ENCODE data around the gene DNER. TPM values are rescaled to one million over a fixed set of nuclear protein-coding genes. Genes with fewer than 3 reads are reported as not detected.

Gene DNER
- total and polyA plus RNA-seq, 2 experiments from 2014 or later: 4.7 to 8.8 TPM

DNA sequence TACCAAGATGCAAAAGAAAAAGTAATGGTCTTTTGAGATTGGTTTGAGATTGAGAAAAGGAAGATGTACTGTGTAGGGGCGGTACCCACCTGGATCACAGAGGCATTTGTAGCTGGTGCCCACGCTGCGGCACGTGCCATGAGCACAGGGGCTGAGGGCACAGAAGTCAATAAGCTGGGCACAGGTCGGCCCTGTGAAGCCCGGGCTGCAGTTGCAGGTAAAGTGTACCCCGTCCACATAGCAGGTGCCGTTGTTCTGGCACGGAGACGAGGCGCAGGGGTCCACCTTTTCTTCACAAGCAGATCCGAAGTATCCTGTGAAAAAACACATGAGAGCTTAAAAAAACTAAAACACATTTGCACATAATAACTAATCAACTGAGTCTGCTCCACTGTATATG lies 267.1 kb downstream of the DNER start (continued):
- TF ChIP-seq, protein P1, sequence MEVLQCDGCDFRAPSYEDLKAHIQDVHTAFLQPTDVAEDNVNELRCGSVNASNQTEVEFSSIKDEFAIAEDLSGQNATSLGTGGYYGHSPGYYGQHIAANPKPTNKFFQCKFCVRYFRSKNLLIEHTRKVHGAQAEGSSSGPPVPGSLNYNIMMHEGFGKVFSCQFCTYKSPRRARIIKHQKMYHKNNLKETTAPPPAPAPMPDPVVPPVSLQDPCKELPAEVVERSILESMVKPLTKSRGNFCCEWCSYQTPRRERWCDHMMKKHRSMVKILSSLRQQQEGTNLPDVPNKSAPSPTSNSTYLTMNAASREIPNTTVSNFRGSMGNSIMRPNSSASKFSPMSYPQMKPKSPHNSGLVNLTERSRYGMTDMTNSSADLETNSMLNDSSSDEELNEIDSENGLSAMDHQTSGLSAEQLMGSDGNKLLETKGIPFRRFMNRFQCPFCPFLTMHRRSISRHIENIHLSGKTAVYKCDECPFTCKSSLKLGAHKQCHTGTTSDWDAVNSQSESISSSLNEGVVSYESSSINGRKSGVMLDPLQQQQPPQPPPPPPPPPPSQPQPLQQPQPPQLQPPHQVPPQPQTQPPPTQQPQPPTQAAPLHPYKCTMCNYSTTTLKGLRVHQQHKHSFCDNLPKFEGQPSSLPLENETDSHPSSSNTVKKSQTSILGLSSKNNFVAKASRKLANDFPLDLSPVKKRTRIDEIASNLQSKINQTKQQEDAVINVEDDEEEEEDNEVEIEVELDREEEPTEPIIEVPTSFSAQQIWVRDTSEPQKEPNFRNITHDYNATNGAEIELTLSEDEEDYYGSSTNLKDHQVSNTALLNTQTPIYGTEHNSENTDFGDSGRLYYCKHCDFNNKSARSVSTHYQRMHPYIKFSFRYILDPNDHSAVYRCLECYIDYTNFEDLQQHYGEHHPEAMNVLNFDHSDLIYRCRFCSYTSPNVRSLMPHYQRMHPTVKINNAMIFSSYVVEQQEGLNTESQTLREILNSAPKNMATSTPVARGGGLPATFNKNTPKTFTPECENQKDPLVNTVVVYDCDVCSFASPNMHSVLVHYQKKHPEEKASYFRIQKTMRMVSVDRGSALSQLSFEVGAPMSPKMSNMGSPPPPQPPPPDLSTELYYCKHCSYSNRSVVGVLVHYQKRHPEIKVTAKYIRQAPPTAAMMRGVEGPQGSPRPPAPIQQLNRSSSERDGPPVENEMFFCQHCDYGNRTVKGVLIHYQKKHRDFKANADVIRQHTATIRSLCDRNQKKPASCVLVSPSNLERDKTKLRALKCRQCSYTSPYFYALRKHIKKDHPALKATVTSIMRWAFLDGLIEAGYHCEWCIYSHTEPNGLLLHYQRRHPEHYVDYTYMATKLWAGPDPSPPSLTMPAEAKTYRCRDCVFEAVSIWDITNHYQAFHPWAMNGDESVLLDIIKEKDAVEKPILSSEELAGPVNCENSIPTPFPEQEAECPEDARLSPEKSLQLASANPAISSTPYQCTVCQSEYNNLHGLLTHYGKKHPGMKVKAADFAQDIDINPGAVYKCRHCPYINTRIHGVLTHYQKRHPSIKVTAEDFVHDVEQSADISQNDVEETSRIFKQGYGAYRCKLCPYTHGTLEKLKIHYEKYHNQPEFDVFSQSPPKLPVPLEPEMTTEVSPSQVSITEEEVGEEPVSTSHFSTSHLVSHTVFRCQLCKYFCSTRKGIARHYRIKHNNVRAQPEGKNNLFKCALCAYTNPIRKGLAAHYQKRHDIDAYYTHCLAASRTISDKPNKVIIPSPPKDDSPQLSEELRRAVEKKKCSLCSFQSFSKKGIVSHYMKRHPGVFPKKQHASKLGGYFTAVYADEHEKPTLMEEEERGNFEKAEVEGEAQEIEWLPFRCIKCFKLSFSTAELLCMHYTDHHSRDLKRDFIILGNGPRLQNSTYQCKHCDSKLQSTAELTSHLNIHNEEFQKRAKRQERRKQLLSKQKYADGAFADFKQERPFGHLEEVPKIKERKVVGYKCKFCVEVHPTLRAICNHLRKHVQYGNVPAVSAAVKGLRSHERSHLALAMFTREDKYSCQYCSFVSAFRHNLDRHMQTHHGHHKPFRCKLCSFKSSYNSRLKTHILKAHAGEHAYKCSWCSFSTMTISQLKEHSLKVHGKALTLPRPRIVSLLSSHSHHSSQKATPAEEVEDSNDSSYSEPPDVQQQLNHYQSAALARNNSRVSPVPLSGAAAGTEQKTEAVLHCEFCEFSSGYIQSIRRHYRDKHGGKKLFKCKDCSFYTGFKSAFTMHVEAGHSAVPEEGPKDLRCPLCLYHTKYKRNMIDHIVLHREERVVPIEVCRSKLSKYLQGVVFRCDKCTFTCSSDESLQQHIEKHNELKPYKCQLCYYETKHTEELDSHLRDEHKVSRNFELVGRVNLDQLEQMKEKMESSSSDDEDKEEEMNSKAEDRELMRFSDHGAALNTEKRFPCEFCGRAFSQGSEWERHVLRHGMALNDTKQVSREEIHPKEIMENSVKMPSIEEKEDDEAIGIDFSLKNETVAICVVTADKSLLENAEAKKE (CRISPR knock-in tag; IDR thresholded peaks at IDR 0.05): no peak
- TF ChIP-seq ZNF114 (CRISPR knock-in tag; IDR thresholded peaks at IDR 0.05) (no peak), JUNB (IDR thresholded peaks at IDR 0.05; ENCODE audit: unreplicated experiment) (no peak), EZH2 (IDR thresholded peaks at IDR 0.05; ENCODE audit: low read depth, unreplicated experiment) (no peak), STAT1 (IDR thresholded peaks at IDR 0.05; ENCODE audit: unreplicated experiment) (no peak), NANOG (IDR thresholded peaks at IDR 0.05; ENCODE audit: borderline replicate concordance) (no peak), ZNF331 (CRISPR knock-in tag; IDR thresholded peaks at IDR 0.05; ENCODE audit: low read depth) (no peak), EZH2phosphoT487 (IDR thresholded peaks at IDR 0.05; ENCODE audit: unreplicated experiment) (no peak)
- TF ChIP-seq, protein P2, sequence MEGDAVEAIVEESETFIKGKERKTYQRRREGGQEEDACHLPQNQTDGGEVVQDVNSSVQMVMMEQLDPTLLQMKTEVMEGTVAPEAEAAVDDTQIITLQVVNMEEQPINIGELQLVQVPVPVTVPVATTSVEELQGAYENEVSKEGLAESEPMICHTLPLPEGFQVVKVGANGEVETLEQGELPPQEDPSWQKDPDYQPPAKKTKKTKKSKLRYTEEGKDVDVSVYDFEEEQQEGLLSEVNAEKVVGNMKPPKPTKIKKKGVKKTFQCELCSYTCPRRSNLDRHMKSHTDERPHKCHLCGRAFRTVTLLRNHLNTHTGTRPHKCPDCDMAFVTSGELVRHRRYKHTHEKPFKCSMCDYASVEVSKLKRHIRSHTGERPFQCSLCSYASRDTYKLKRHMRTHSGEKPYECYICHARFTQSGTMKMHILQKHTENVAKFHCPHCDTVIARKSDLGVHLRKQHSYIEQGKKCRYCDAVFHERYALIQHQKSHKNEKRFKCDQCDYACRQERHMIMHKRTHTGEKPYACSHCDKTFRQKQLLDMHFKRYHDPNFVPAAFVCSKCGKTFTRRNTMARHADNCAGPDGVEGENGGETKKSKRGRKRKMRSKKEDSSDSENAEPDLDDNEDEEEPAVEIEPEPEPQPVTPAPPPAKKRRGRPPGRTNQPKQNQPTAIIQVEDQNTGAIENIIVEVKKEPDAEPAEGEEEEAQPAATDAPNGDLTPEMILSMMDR (conservative IDR thresholded peaks at IDR 0.05; ENCODE audit: low read depth in 2 of 2): no peak

DNA sequence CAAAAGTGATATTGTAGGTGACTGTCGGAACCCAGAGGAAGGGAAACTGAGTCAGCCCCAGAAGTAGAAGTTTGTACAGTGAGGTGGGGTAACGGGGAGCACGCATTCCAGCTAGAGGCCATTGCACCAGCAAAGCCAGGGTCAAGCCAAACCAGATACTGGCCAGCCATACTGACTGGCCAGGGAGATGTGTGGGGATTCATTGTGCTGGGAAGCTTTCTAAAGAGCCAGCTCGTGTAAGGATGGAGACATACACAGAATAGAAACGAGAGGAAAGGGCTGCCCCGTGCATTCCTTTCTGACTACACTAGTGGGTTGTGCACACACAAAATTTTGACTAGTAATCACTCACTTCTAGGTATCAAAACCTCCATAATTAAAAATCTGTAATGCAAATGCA lies 268.0 kb downstream of the DNER start:
- Histone ChIP-seq H3K79me2 (replicated peaks; ENCODE audit: insufficient read depth) (no peaks in the 10 kb centered on the region), H3K4me3 (no peak overlapping the region), H3K4me1 (ENCODE audit: insufficient read depth) (no peaks in the 10 kb centered on the region), H3K36me3 (ENCODE audit: insufficient read depth) (no peaks in the 10 kb centered on the region), H4K20me1 (replicated peaks; ENCODE audit: insufficient read depth) (no peaks in the 10 kb centered on the region), H3K9me2 (ENCODE audit: insufficient read depth) (no peaks in the 10 kb centered on the region), H2AFZ (no peak overlapping the region), H3K4me2 (no peak overlapping the region), H3K27ac (ENCODE audit: low read depth) (no peak overlapping the region), H3F3A (replicated peaks; ENCODE audit: low read depth) (no peaks in the 10 kb centered on the region), H3K27me3 (ENCODE audit: insufficient read depth) (no peaks in the 10 kb centered on the region)
- no peak overlapping the region for H3K4me3 Mint-ChIP-seq
- H3K36me3 Mint-ChIP-seq (ENCODE audit: low read depth): no peaks in the 10 kb centered on the region
- H3K27ac Mint-ChIP-seq: no peak overlapping the region
- DNase-seq (ENCODE audit: low spot score) (no peak), ATAC-seq (no peak)
- no peaks in the 10 kb centered on the region for H3K4me1 Mint-ChIP-seq
- peaks cover 1% of the 10 kb centered on the region for H3K27me3 Mint-ChIP-seq (ENCODE audit: insufficient read depth, low read depth, poor library complexity)
- peaks cover 2% of the 10 kb centered on the region; the same call in 1 of the 3 replicates for H3K9me3 Mint-ChIP-seq
- TF ChIP-seq JUNB (IDR thresholded peaks at IDR 0.05; ENCODE audit: unreplicated experiment): no peak
- TF ChIP-seq ZNF331 (CRISPR knock-in tag; IDR thresholded peaks at IDR 0.05; ENCODE audit: low read depth): no peak

Data from GM23338 (cell line).